HEK293 (cell line): ENCODE measurements around the gene FBXO45.

Experiments
- CTCF ChIA-PET: fragments of 350-600 bp; formaldehyde crosslinking; extraction: SDS; loops from one replicate; lab custom pipeline; 2021; ENCODE audit warnings: antibody characterized with exemption; lab: Yijun Ruan, JAX
- POLR2A ChIA-PET: fragments of 300-600 bp; formaldehyde crosslinking; extraction: SDS; loops from one replicate; lab custom pipeline; 2020; ENCODE audit warnings: antibody characterized with exemption, inconsistent platforms; lab: Yijun Ruan, JAX
- H3K27ac ChIP-seq: fragments of 200-500 bp; sonication (Bioruptor generic); 2 replicates; pipeline ENCODE4 v1.5.1; 2014; ENCODE audit warnings: low read depth, low read length, control low read depth, inconsistent platforms; ENCODE audit errors: extremely low read depth
- H3K36me3 ChIP-seq, 2 experiments: fragments of 200-500 bp in 1 of 2; sonication (Bioruptor generic) in 1 of 2; 1 replicate in 1 of 2; 2 replicates in 1 of 2; pipeline ENCODE4 v1.5.1; 2014 to 2017; ENCODE audit warnings: inconsistent platforms in 2 of 2, low read length in 2 of 2; ENCODE audit not compliant: control insufficient read depth in 2 of 2, insufficient read depth in 1 of 2
- H3K4me1 ChIP-seq: fragments of 200-500 bp; sonication (Bioruptor generic); 2 replicates; pipeline ENCODE4 v1.5.1; 2014; ENCODE audit warnings: mild to moderate bottlenecking, low read length, inconsistent platforms; ENCODE audit not compliant: control insufficient read depth, insufficient read depth
- H3K4me3 ChIP-seq: 2 replicates; pipeline ENCODE4 v1.5.1; 2011; ENCODE audit warnings: low read depth, mild to moderate bottlenecking, control low read depth, low read length, moderate library complexity
- H3K9me3 ChIP-seq: fragments of 200-500 bp; sonication (Bioruptor generic); 2 replicates; pipeline ENCODE4 v1.5.1; 2014; ENCODE audit warnings: low read depth, low read length, inconsistent platforms; ENCODE audit not compliant: control insufficient read depth, insufficient read depth
- GLI2 ChIP-seq: fragments of 450-650 bp; formaldehyde crosslinking; IDR thresholded peaks from 2 replicates; pipeline ENCODE4; 2017; ENCODE audit warnings: missing biosample characterization, missing genetic modification characterization, low read depth, borderline replicate concordance
- REST ChIP-seq: fragments of 450-650 bp; formaldehyde crosslinking; IDR thresholded peaks from 2 replicates; pipeline ENCODE4 v1.5.1; 2016; ENCODE audit warnings: missing biosample characterization, missing genetic modification characterization
- ZFP41 ChIP-seq: fragments of 450-650 bp; formaldehyde crosslinking; IDR thresholded peaks from 2 replicates; pipeline ENCODE4 v1.5.1; 2016; ENCODE audit warnings: missing biosample characterization, missing genetic modification characterization, borderline replicate concordance
- ZNF10 ChIP-seq: fragments of 450-650 bp; formaldehyde crosslinking; IDR thresholded peaks from 2 replicates; pipeline ENCODE4 v1.5.1; 2017; ENCODE audit warnings: missing biosample characterization, missing genetic modification characterization
- ZNF112 ChIP-seq: fragments of 450-650 bp; formaldehyde crosslinking; IDR thresholded peaks from 2 replicates; pipeline ENCODE4 v1.5.0; 2017; ENCODE audit warnings: missing biosample characterization, missing genetic modification characterization
- ZNF169 ChIP-seq: fragments of 450-650 bp; formaldehyde crosslinking; IDR thresholded peaks from 2 replicates; pipeline ENCODE4 v1.5.1; 2016; ENCODE audit warnings: missing biosample characterization, missing genetic modification characterization
- ZNF19 ChIP-seq: fragments of 450-650 bp; formaldehyde crosslinking; IDR thresholded peaks from 2 replicates; pipeline ENCODE4; 2016; ENCODE audit warnings: missing biosample characterization, missing genetic modification characterization, low read depth
- ZNF239 ChIP-seq: fragments of 450-650 bp; formaldehyde crosslinking; IDR thresholded peaks from 2 replicates; pipeline ENCODE4 v1.5.1; 2016; ENCODE audit warnings: missing biosample characterization, missing genetic modification characterization
- ZNF341 ChIP-seq: fragments of 450-650 bp; formaldehyde crosslinking; IDR thresholded peaks from 2 replicates; pipeline ENCODE4; 2016; ENCODE audit warnings: low read depth, missing biosample characterization, missing genetic modification characterization
- ZNF366 ChIP-seq: fragments of 450-650 bp; formaldehyde crosslinking; conservative IDR thresholded peaks from 2 replicates; pipeline ENCODE4 v1.5.1; 2016; ENCODE audit warnings: missing biosample characterization, missing genetic modification characterization
- ZNF394 ChIP-seq: fragments of 450-650 bp; formaldehyde crosslinking; IDR thresholded peaks from 2 replicates; pipeline ENCODE4 v1.5.1; 2016; ENCODE audit warnings: missing biosample characterization, missing genetic modification characterization, mild to moderate bottlenecking, moderate library complexity, borderline replicate concordance
- ZNF501 ChIP-seq: fragments of 450-650 bp; formaldehyde crosslinking; IDR thresholded peaks from 2 replicates; pipeline ENCODE4 v1.5.1; 2016; ENCODE audit warnings: missing biosample characterization, missing genetic modification characterization
- ZNF544 ChIP-seq: fragments of 450-650 bp; formaldehyde crosslinking; IDR thresholded peaks from 2 replicates; pipeline ENCODE4 v1.5.0; 2017; ENCODE audit warnings: missing biosample characterization, missing genetic modification characterization
- ZNF555 ChIP-seq: fragments of 450-650 bp; formaldehyde crosslinking; conservative IDR thresholded peaks from 2 replicates; pipeline ENCODE4 v1.5.1; 2017; ENCODE audit warnings: missing biosample characterization, mild to moderate bottlenecking, missing genetic modification characterization, inconsistent platforms
- ZNF560 ChIP-seq: fragments of 450-650 bp; formaldehyde crosslinking; IDR thresholded peaks from 2 replicates; pipeline ENCODE4 v1.5.1; 2017; ENCODE audit warnings: missing biosample characterization, missing genetic modification characterization, borderline replicate concordance
- ZNF629 ChIP-seq: fragments of 450-650 bp; formaldehyde crosslinking; IDR thresholded peaks from 2 replicates; pipeline ENCODE4 v1.5.1; 2017; ENCODE audit warnings: missing biosample characterization, missing genetic modification characterization
- ZNF777 ChIP-seq: fragments of 450-650 bp; formaldehyde crosslinking; IDR thresholded peaks from 2 replicates; pipeline ENCODE4 v1.5.1; 2017; ENCODE audit warnings: missing biosample characterization, missing genetic modification characterization, borderline replicate concordance
- ZSCAN30 ChIP-seq: fragments of 450-650 bp; IDR thresholded peaks from 2 replicates; pipeline ENCODE4 v1.5.1; 2018; ENCODE audit warnings: missing biosample characterization, mild to moderate bottlenecking, missing genetic modification characterization, moderate library complexity
- TF ChIP-seq, protein P1 (sequence below): fragments of 450-650 bp; formaldehyde crosslinking; IDR thresholded peaks from 2 replicates; pipeline ENCODE4 v1.5.1; 2016; ENCODE audit warnings: missing biosample characterization, missing genetic modification characterization
- TF ChIP-seq, protein P2 (sequence below): fragments of 450-650 bp; formaldehyde crosslinking; IDR thresholded peaks from 2 replicates; pipeline ENCODE4 v1.5.1; 2017; ENCODE audit warnings: missing biosample characterization, missing genetic modification characterization
- TF ChIP-seq, protein P3 (sequence below): fragments of 450-650 bp; formaldehyde crosslinking; IDR thresholded peaks from 2 replicates; pipeline ENCODE4 v1.5.1; 2016; ENCODE audit warnings: missing biosample characterization, missing genetic modification characterization, borderline replicate concordance
- TF ChIP-seq, protein P4 (sequence below): fragments of 450-650 bp; formaldehyde crosslinking; IDR thresholded peaks from 2 replicates; pipeline ENCODE4 v1.5.1; 2016; ENCODE audit warnings: missing biosample characterization, missing genetic modification characterization

Gene FBXO45

GRCh38 chr3:196633555-196634151, 65.2 kb downstream of the FBXO45 start (continued):
- peak; percentile 77 for TF ChIP-seq REST (tag by site-specific recombination)

- no peak overlapping the region for H3K4me3 ChIP-seq
- H3K4me1 ChIP-seq = 0 out of 2 replicates have a peak, but pooled peaks cover 2% of the 10 kb centered on the region
- no peaks in the 10 kb centered on the region for H3K36me3 ChIP-seq
- H3K27ac ChIP-seq = no peak overlapping the region
- TF ChIP-seq ZNF112 (no peak), ZNF10 (tag by site-specific recombination) (no peak), ZNF19 (tag by site-specific recombination) (no peak), ZNF544 (tag by site-specific recombination) (no peak), ZNF366 (no peak), ZNF169 (tag by site-specific recombination) (no peak), ZNF501 (tag by site-specific recombination) (no peak), ZNF629 (no peak), ZNF777 (no peak), ZNF239 (tag by site-specific recombination) (no peak)
- TF ChIP-seq, protein P1, sequence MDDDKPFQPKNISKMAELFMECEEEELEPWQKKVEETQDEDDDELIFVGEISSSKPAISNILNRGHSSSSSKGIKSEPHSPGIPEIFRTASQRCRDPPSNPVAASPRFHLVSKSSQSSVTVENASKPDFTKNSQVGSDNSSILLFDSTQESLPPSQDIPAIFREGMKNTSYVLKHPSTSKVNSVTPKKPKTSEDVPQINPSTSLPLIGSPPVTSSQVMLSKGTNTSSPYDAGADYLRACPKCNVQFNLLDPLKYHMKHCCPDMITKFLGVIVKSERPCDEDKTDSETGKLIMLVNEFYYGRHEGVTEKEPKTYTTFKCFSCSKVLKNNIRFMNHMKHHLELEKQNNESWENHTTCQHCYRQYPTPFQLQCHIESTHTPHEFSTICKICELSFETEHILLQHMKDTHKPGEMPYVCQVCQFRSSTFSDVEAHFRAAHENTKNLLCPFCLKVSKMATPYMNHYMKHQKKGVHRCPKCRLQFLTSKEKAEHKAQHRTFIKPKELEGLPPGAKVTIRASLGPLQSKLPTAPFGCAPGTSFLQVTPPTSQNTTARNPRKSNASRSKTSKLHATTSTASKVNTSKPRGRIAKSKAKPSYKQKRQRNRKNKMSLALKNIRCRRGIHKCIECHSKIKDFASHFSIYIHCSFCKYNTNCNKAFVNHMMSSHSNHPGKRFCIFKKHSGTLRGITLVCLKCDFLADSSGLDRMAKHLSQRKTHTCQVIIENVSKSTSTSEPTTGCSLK = no peak
- TF ChIP-seq, protein P2, sequence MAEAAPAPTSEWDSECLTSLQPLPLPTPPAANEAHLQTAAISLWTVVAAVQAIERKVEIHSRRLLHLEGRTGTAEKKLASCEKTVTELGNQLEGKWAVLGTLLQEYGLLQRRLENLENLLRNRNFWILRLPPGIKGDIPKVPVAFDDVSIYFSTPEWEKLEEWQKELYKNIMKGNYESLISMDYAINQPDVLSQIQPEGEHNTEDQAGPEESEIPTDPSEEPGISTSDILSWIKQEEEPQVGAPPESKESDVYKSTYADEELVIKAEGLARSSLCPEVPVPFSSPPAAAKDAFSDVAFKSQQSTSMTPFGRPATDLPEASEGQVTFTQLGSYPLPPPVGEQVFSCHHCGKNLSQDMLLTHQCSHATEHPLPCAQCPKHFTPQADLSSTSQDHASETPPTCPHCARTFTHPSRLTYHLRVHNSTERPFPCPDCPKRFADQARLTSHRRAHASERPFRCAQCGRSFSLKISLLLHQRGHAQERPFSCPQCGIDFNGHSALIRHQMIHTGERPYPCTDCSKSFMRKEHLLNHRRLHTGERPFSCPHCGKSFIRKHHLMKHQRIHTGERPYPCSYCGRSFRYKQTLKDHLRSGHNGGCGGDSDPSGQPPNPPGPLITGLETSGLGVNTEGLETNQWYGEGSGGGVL (tag by site-specific recombination) = no peak
- ChIA-PET CTCF (no interaction called here), POLR2A (no interaction called here)
- no peaks in the 10 kb centered on the region for H3K9me3 ChIP-seq
These were observed 65.8 kb downstream of the FBXO45 start for GRCh38 chr3:196634224-196634623.

- no peaks in the 10 kb centered on the region for H3K36me3 ChIP-seq
- H3K4me1 ChIP-seq = 0 out of 2 replicates have a peak, but pooled peaks cover 2% of the 10 kb centered on the region
- H3K4me3 ChIP-seq = no peak overlapping the region
- POLR2A ChIA-PET = no interaction called here
- H3K27ac ChIP-seq = no peak overlapping the region
- H3K9me3 ChIP-seq = no peaks in the 10 kb centered on the region
- CTCF ChIA-PET = no interaction called here
- TF ChIP-seq ZSCAN30 (tag by site-specific recombination) (no peak), ZNF555 (tag by site-specific recombination) (no peak), ZNF560 (tag by site-specific recombination) (no peak), ZNF341 (tag by site-specific recombination) (no peak), ZFP41 (no peak), GLI2 (tag by site-specific recombination) (no peak), ZNF10 (tag by site-specific recombination) (no peak), ZNF394 (tag by site-specific recombination) (no peak)
- TF ChIP-seq, protein P3, sequence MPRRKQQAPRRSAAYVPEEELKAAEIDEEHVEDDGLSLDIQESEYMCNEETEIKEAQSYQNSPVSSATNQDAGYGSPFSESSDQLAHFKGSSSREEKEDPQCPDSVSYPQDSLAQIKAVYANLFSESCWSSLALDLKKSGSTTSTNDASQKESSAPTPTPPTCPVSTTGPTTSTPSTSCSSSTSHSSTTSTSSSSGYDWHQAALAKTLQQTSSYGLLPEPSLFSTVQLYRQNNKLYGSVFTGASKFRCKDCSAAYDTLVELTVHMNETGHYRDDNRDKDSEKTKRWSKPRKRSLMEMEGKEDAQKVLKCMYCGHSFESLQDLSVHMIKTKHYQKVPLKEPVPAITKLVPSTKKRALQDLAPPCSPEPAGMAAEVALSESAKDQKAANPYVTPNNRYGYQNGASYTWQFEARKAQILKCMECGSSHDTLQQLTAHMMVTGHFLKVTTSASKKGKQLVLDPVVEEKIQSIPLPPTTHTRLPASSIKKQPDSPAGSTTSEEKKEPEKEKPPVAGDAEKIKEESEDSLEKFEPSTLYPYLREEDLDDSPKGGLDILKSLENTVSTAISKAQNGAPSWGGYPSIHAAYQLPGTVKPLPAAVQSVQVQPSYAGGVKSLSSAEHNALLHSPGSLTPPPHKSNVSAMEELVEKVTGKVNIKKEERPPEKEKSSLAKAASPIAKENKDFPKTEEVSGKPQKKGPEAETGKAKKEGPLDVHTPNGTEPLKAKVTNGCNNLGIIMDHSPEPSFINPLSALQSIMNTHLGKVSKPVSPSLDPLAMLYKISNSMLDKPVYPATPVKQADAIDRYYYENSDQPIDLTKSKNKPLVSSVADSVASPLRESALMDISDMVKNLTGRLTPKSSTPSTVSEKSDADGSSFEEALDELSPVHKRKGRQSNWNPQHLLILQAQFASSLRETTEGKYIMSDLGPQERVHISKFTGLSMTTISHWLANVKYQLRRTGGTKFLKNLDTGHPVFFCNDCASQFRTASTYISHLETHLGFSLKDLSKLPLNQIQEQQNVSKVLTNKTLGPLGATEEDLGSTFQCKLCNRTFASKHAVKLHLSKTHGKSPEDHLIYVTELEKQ (tag by site-specific recombination) = no peak
- TF ChIP-seq, protein P4, sequence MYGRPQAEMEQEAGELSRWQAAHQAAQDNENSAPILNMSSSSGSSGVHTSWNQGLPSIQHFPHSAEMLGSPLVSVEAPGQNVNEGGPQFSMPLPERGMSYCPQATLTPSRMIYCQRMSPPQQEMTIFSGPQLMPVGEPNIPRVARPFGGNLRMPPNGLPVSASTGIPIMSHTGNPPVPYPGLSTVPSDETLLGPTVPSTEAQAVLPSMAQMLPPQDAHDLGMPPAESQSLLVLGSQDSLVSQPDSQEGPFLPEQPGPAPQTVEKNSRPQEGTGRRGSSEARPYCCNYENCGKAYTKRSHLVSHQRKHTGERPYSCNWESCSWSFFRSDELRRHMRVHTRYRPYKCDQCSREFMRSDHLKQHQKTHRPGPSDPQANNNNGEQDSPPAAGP (tag by site-specific recombination) = no peak
These were observed 66.4 kb downstream of the FBXO45 start for GRCh38 chr3:196634829-196635228.
